Mammary epithelial cell (primary cell): ENCODE measurements around the gene ADTRP.

Experiments
- EZH2 ChIP-seq: IDR thresholded peaks from 2 replicates; pipeline ENCODE4 v1.6.1; 2012; ENCODE audit warnings: low read length, inconsistent platforms, borderline replicate concordance
- TF ChIP-seq, protein P1 (sequence below), 2 donors: IDR thresholded peaks in 1 of 2; conservative IDR thresholded peaks in 1 of 2; 2 replicates each; pipeline ENCODE4 v1.5.1; 2011 to 2012; ENCODE audit warnings: inconsistent platforms in 2 of 2, low read length in 2 of 2, mild to moderate bottlenecking in 2 of 2, control low read depth in 1 of 2, low read depth in 1 of 2; ENCODE audit not compliant: insufficient read depth in 1 of 2; ENCODE audit errors: extremely low read depth in 1 of 2

DNA sequence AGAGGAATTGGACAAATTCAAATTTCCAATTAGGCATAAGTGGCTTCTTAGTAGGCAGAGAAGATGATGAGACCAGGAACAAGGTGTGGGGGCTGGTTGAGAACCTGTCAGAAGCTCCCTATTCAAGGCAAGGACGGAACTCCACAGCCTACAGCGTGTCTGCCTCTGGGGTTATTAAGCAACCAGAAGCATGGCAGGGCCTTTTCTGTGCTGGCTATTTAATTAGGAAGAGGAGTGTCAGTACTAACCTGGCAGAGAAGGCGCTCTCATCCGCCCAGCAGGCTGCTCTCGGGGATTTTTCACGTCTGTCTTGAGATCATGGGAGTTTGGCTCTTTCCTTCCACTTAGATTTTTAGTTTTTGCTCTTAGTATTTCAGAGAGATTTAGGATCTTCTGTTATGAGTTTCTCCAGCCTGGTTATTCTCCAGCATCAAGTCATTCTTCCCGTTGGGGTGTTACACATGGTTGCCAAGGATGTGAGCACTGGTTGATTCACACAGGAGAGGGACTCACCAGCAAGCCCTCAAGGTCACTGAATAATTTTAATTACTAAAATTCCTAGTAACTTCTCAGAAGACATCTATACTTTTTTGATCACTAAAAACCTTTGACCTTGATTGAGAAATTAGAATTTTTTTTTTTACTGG lies 23.9 kb downstream of the ADTRP start:
- TF ChIP-seq, protein P1, sequence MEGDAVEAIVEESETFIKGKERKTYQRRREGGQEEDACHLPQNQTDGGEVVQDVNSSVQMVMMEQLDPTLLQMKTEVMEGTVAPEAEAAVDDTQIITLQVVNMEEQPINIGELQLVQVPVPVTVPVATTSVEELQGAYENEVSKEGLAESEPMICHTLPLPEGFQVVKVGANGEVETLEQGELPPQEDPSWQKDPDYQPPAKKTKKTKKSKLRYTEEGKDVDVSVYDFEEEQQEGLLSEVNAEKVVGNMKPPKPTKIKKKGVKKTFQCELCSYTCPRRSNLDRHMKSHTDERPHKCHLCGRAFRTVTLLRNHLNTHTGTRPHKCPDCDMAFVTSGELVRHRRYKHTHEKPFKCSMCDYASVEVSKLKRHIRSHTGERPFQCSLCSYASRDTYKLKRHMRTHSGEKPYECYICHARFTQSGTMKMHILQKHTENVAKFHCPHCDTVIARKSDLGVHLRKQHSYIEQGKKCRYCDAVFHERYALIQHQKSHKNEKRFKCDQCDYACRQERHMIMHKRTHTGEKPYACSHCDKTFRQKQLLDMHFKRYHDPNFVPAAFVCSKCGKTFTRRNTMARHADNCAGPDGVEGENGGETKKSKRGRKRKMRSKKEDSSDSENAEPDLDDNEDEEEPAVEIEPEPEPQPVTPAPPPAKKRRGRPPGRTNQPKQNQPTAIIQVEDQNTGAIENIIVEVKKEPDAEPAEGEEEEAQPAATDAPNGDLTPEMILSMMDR (conservative IDR thresholded peaks at IDR 0.05 in 1 of 2, IDR thresholded peaks at IDR 0.05 in 1 of 2; ENCODE audit: extremely low read depth in 1 of 2, insufficient read depth in 1 of 2, low read depth in 1 of 2, low read length in 2 of 2) = no peak
- TF ChIP-seq EZH2 = no peak
